ENCODE results near the gene SMIM33.
"Not testable (repeated sequence)": the region's sequence is repeated elsewhere in the genome, so short reads cannot be mapped to it uniquely, and the experiment has no call there.

SMIM33 gene

GRCh38 chr5:139470821-139471300 is at the start of gene SMIM33:
Gene SMIM33 (plus strand): TSS chr5:139471004. CDS start chr5:139471122, 118 bp downstream.
- no peak for DNase-seq (ENCODE audit: low spot score)

GRCh38 chr5:139422307-139422893 is 48.4 kb upstream of the SMIM33 start:
- DNase-seq (ENCODE audit: low spot score), result no peak

GRCh38 chr5:139425497-139425896 is 45.3 kb upstream of the SMIM33 start:
- no peak for DNase-seq (ENCODE audit: low spot score)

- DNase-seq (ENCODE audit: low spot score), result no peak
These were observed 44.5 kb upstream of the SMIM33 start for GRCh38 chr5:139426203-139426885.

- no peak for DNase-seq (ENCODE audit: low spot score)
These were observed 40.8 kb upstream of the SMIM33 start for GRCh38 chr5:139430015-139430414.

GRCh38 chr5:139431706-139432105 is 39.1 kb upstream of the SMIM33 start:
- DNase-seq (ENCODE audit: low spot score), result no peak

GRCh38 chr5:139435676-139436075 is 35.1 kb upstream of the SMIM33 start:
- DNase-seq (ENCODE audit: low spot score), result no peak

- no peak for DNase-seq (ENCODE audit: low spot score)
These were observed 32.1 kb upstream of the SMIM33 start for GRCh38 chr5:139438707-139439012.

- peak; percentile 81 for DNase-seq (ENCODE audit: low spot score)
These were observed 31.5 kb upstream of the SMIM33 start, which contains the start of gene DNAJC18 for GRCh38 chr5:139439013-139439903. Gene DNAJC18 (minus strand): TSS chr5:139439525. CDS start chr5:139439445, 80 bp downstream.

- not testable (repeated sequence) for DNase-seq (ENCODE audit: low spot score)
These were observed 30.4 kb upstream of the SMIM33 start for GRCh38 chr5:139440416-139440815.

GRCh38 chr5:139443831-139444453 is 26.9 kb upstream of the SMIM33 start:
- DNase-seq (ENCODE audit: low spot score), result peak; percentile 94

GRCh38 chr5:139445325-139446170 is 25.3 kb upstream of the SMIM33 start:
- no peak for DNase-seq (ENCODE audit: low spot score)

GRCh38 chr5:139446956-139447779 is 23.6 kb upstream of the SMIM33 start:
- no peak for DNase-seq (ENCODE audit: low spot score)

- DNase-seq (ENCODE audit: low spot score), result no peak
These were observed 19.6 kb upstream of the SMIM33 start for GRCh38 chr5:139451176-139451575.

GRCh38 chr5:139451878-139452660 is 18.7 kb upstream of the SMIM33 start:
- no peak for DNase-seq (ENCODE audit: low spot score)

- DNase-seq (ENCODE audit: low spot score), result no peak
These were observed 16.9 kb upstream of the SMIM33 start for GRCh38 chr5:139453683-139454567.

- DNase-seq (ENCODE audit: low spot score), result no peak
These were observed 16.1 kb upstream of the SMIM33 start for GRCh38 chr5:139454568-139455290.

GRCh38 chr5:139456776-139457175 is 14.0 kb upstream of the SMIM33 start:
- DNase-seq (ENCODE audit: low spot score), result no peak

Measured in kidney capillary endothelial cell (primary cell).